Esophagus muscularis mucosa (tissue), 4 donors: ENCODE results near the gene TPK1.

Experiments
- CTCF ChIP-seq, 3 experiments: fragments of 200-600 bp in 2 of 3; fragments of 450-650 bp in 1 of 3; sonication (generic) in 2 of 3; IDR thresholded peaks; one replicate each; pipeline ENCODE4 v1.5.1; 2017 to 2019; ENCODE audit warnings: antibody characterized with exemption in 3 of 3, mild to moderate bottlenecking in 2 of 3, moderate library complexity in 1 of 3
- EP300 ChIP-seq: sonication (generic); formaldehyde crosslinking; IDR thresholded peaks from one replicate; pipeline ENCODE4 v1.6.1; 2017; ENCODE audit warnings: antibody characterized with exemption
- POLR2A ChIP-seq: fragments of 450-650 bp; IDR thresholded peaks from one replicate; pipeline ENCODE4 v1.6.1; 2017; ENCODE audit warnings: antibody characterized with exemption, moderate library complexity, mild to moderate bottlenecking, low read depth

GRCh38 chr7:144862612-144863319 is 26.9 kb upstream of the TPK1 start:
- TF ChIP-seq POLR2A (no peak), CTCF (IDR thresholded peaks at IDR 0.05) (no peak), EP300 (no peak)
